K562 (cell line): ENCODE results near the gene NDUFA7. TPM values are rescaled to one million over a fixed set of nuclear protein-coding genes. Genes with fewer than 3 reads are reported as not detected.

Experiments used
- ATAC-seq: fragments of 200-7000 bp; cut with Tn5 transposase; 3 replicates; pipeline ENCODE4 v1.9.1; 2020; ENCODE audit warnings: moderate library complexity
- BruUV-seq: library from RNA; stranded (reverse); fragments of 400-500 nt; replicated peaks from 2 replicates; lab custom pipeline; 2021; lab: Mats Ljungman, UMichigan
- CTCF ChIA-PET: fragments of 300-600 bp; formaldehyde crosslinking; extraction: SDS; loops from one replicate; lab custom pipeline; 2021; ENCODE audit warnings: low intra/inter-chr PET ratio; lab: Yijun Ruan, JAX
- POLR2A ChIA-PET: fragments of 300-600, 350-650 bp; sonication (Branson Sonifier 250); formaldehyde crosslinking; extraction: SDS; loops from one replicate; lab custom pipeline; 2021; ENCODE audit warnings: antibody characterized with exemption, inconsistent platforms; lab: Yijun Ruan, JAX
- DNase-seq, 4 experiments: peaks; one replicate each; pipeline versions ENCODE4 v3.0.0 to v3.0.0-alpha.2; 2011 to 2018; ENCODE audit warnings: low spot score in 3 of 4, mixed read lengths in 3 of 4; ENCODE audit errors: extremely low read depth in 1 of 4
- FAIRE-seq: peaks from 2 replicates; lab custom pipeline; 2011; peaks lifted over from hg19 to GRCh38; lab: Jason Lieb, UNC
- H2AFZ ChIP-seq: 2 replicates; pipeline ENCODE4 v1.6.0; 2011; ENCODE audit warnings: low read depth, low read length, control low read depth, inconsistent platforms
- H3K27ac ChIP-seq: fragments of 200-600 bp; 3 replicates; pipeline ENCODE4 v1.8.0; 2011; ENCODE audit warnings: low read depth, mild to moderate bottlenecking, control low read depth, inconsistent platforms, low read length, moderate library complexity, mixed read lengths; ENCODE audit errors: extremely low read depth
- H3K27me3 ChIP-seq, 2 experiments: fragments of 300-600 bp in 1 of 2; 2 replicates in 1 of 2; 3 replicates in 1 of 2; pipeline versions ENCODE4 v1.6.0 to v1.8.0; 2011; ENCODE audit warnings: inconsistent platforms in 2 of 2, low read length in 2 of 2, mild to moderate bottlenecking in 1 of 2, mixed read lengths in 1 of 2, moderate library complexity in 1 of 2; ENCODE audit not compliant: control insufficient read depth in 2 of 2, insufficient read depth in 2 of 2
- H3K36me3 ChIP-seq: fragments of 300-600 bp; 3 replicates; pipeline ENCODE4 v1.8.0; 2011; ENCODE audit warnings: mild to moderate bottlenecking, low read length, inconsistent platforms; ENCODE audit not compliant: control insufficient read depth, insufficient read depth
- H3K4me1 ChIP-seq, 2 experiments: fragments of 200-600 bp in 1 of 2; replicated peaks in 1 of 2; 2 replicates in 1 of 2; 3 replicates in 1 of 2; pipeline versions ENCODE4 v1.5.1 to v1.8.0; 2011; ENCODE audit warnings: inconsistent platforms in 2 of 2, low read length in 2 of 2, mild to moderate bottlenecking in 1 of 2, mixed read lengths in 1 of 2, moderate library complexity in 1 of 2; ENCODE audit not compliant: control insufficient read depth in 2 of 2, insufficient read depth in 2 of 2
- H3K4me2 ChIP-seq: 2 replicates; pipeline ENCODE4 v1.6.1; 2011; ENCODE audit warnings: low read length, control low read depth, inconsistent platforms, mixed read lengths; ENCODE audit not compliant: insufficient read depth
- H3K4me3 ChIP-seq: fragments of 200-600 bp; sonication (generic), shearing (Covaris generic); 2 replicates; pipeline ENCODE4 v1.5.1; 2016; ENCODE audit warnings: control low read depth, inconsistent platforms
- H3K79me2 ChIP-seq: fragments of 200-600 bp; 3 replicates; pipeline ENCODE4 v1.8.0; 2011; ENCODE audit warnings: low read length, inconsistent platforms; ENCODE audit not compliant: control insufficient read depth, insufficient read depth
- H3K9ac ChIP-seq, 2 experiments: 2 replicates each; pipeline versions ENCODE4 v1.6.0 to v1.6.1; 2011; ENCODE audit warnings: low read depth in 2 of 2, low read length in 2 of 2, control low read depth in 1 of 2, inconsistent platforms in 1 of 2, mild to moderate bottlenecking in 1 of 2, mixed read lengths in 1 of 2; ENCODE audit not compliant: insufficient read depth in 1 of 2
- H3K9me1 ChIP-seq: one replicate; pipeline ENCODE4 v1.6.0; 2011; ENCODE audit warnings: inconsistent platforms, mild to moderate bottlenecking, low read length, moderate library complexity; ENCODE audit not compliant: control insufficient read depth, insufficient read depth
- H3K9me3 ChIP-seq: replicated peaks from 2 replicates; pipeline ENCODE4 v1.5.1; 2011; ENCODE audit warnings: low read depth, low read length, inconsistent platforms; ENCODE audit not compliant: control insufficient read depth, insufficient read depth
- H4K20me1 ChIP-seq: replicated peaks from 2 replicates; pipeline ENCODE4 v1.6.1; 2011; ENCODE audit warnings: low read length, inconsistent platforms, mixed read lengths; ENCODE audit not compliant: control insufficient read depth, insufficient read depth
- ADNP ChIP-seq: fragments of 200-800 bp; sonication (Bioruptor generic); IDR thresholded peaks from 2 replicates; pipeline ENCODE4 v1.6.1; 2016; ENCODE audit warnings: missing genetic modification characterization, missing compliant biosample characterization
- BCOR ChIP-seq: fragments of 450-650 bp; IDR thresholded peaks from 2 replicates; pipeline ENCODE4 v1.6.1; 2016
- EHMT2 ChIP-seq: fragments of 450-650 bp; IDR thresholded peaks from 2 replicates; pipeline ENCODE4 v1.6.1; 2018; ENCODE audit warnings: antibody characterized with exemption
- HDAC2 ChIP-seq: fragments of 450-650 bp; IDR thresholded peaks from 2 replicates; pipeline ENCODE4 v1.6.1; 2016; ENCODE audit warnings: mild to moderate bottlenecking
- HNRNPUL1 ChIP-seq: fragments of 200-400 bp; formaldehyde crosslinking; IDR thresholded peaks from 2 replicates; pipeline ENCODE4 v1.6.1; 2017; ENCODE audit warnings: low read length
- KDM1A ChIP-seq, 2 experiments: fragments of 450-650 bp; IDR thresholded peaks; 2 replicates each; pipeline ENCODE4 v1.6.1; 2016; ENCODE audit warnings: mild to moderate bottlenecking in 2 of 2
- RBM25 ChIP-seq: fragments of 200-400 bp; formaldehyde crosslinking; IDR thresholded peaks from 2 replicates; pipeline ENCODE4 v1.6.1; 2018; ENCODE audit warnings: low read length, low read depth, moderate library complexity; ENCODE audit not compliant: severe bottlenecking
- RCOR1 ChIP-seq, 2 experiments: IDR thresholded peaks; 2 replicates each; pipeline ENCODE4 v1.6.1; 2012; ENCODE audit warnings: low read depth in 2 of 2, low read length in 2 of 2, borderline replicate concordance in 1 of 2, improper control_type of control experiment in 1 of 2
- SMARCA5 ChIP-seq: fragments of 450-650 bp; IDR thresholded peaks from 2 replicates; pipeline ENCODE4 v1.6.1; 2016
- SMARCB1 ChIP-seq: IDR thresholded peaks from 2 replicates; pipeline ENCODE4 v1.6.1; 2011; ENCODE audit warnings: improper control_type of control experiment, low read depth; ENCODE audit not compliant: insufficient read length
- TBL1XR1 ChIP-seq, 2 experiments: IDR thresholded peaks; 2 replicates each; pipeline ENCODE4 v1.6.1; 2012; ENCODE audit warnings: improper control_type of control experiment in 2 of 2, low read length in 2 of 2, mild to moderate bottlenecking in 1 of 2
- ZNF3 ChIP-seq: fragments of 250-450 bp; sonication (Bioruptor Pico); IDR thresholded peaks from 2 replicates; pipeline ENCODE4 v1.5.0; 2021; ENCODE audit warnings: mild to moderate bottlenecking, moderate library complexity
- WGBS: fragments of 100-300 bp; shearing (Covaris generic); methylation state at CpG from one replicate; pipeline ENCODE4 v1.1.6; 2016; ENCODE audit warnings: low coverage, mixed read lengths; ENCODE audit not compliant: insufficient coverage; ENCODE audit errors: missing lambda C conversion rate; 5-methylcytosine and 5-hydroxymethylcytosine counted together
- in situ Hi-C: fragments of 300-500 bp; cut with MboI; formaldehyde crosslinking; loops from 4 replicates; pipeline ENCODE4 v1.15.0; 2018; ENCODE audit warnings: inconsistent platforms, mixed read lengths
- intact Hi-C: fragments of 100-400 bp; cut with micrococcal nuclease; formaldehyde crosslinking; loops from 2 replicates; pipeline ENCODE4 v1.14.2; 2022
- polyA plus RNA-seq, 8 experiments: library from polyadenylated mRNA; depleted of rRNA in 4 of 8; stranded (reverse) in 5 of 8; unstranded in 3 of 8; fragments of >200 nt; fragmentation: Nextera tagmentation in 2 of 8; fragmentation: Illumina TruSeq in 1 of 8; extraction: Ambion mirVana in 2 of 8; extraction: Trizol in 1 of 8; gene quantifications; 2 replicates each; pipeline versions ENCODE4 v1.2.1 to v1.2.3, GENCODE V29; 2011 to 2014; ENCODE audit warnings: inconsistent platforms in 1 of 8, missing spikeins in 1 of 8
- total RNA-seq, 7 experiments: library from RNA; depleted of rRNA in 6 of 7; stranded (reverse); fragments of >200 nt in 6 of 7; fragmentation: Illumina TruSeq in 2 of 7; extraction: Trizol in 2 of 7; gene quantifications; 2 replicates each; pipeline versions ENCODE4 v1.2.1 to v1.2.3, GENCODE V29; 2011 to 2021; ENCODE audit warnings: low replicate concordance in 1 of 7

NDUFA7 gene
- total and polyA plus RNA-seq, 9 of the 15 experiments (the other 6 are each of a cell fraction or from before 2014, with no cell fraction given): 70.8 to 348 (median 142) TPM

DNA sequence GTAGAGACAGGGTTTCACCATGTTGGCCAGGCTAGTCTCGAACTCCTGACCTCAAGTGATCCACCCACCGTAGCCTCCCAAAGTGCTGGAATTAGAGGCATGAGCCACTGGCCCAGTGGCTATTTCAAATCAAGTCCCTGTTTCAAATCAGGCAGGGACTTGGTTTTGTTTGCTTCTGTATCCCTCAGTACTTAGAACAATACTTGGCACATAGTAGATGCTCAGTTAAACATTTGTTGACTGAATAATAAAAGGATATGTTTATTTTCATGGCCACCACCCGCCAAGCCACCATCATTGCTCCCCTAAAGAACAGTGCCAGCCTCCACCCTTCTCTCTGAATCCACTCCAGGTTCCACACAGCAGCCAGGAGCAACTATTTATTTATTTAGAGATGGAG is 4.3 kb upstream of the NDUFA7 start:
- intact Hi-C loops (loop anchor here (10.0 kb wide), 1 partner anchor 61 kb away; no protein-coding TSS in a partner anchor), in situ Hi-C loops (no loop called here)
- Histone ChIP-seq H3K9me3 (no peaks in the 10 kb centered on the region), H3K79me2 (peaks cover 36% of the 10 kb centered on the region), H3K9ac (no peak overlapping the region), H3K4me2 (no peak overlapping the region), H3K36me3 (peaks cover 35% of the 10 kb centered on the region), H3K27ac (no peak overlapping the region), H4K20me1 (peaks cover 26% of the 10 kb centered on the region; the same call in 1 of the 2 replicates), H3K9me1 (no peaks in the 10 kb centered on the region), H3K4me1 (peaks cover 17 to 22% of the 10 kb centered on the region in 2 experiments), H3K27me3 (no peaks in the 10 kb centered on the region), H2AFZ (no peak overlapping the region), H3K4me3 (no peak overlapping the region)
- WGBS: 61% methylated on average over 3 of the region's 3 CpGs
- DNase-seq (no peak), ATAC-seq (no peak), FAIRE-seq (no peak)
- ChIA-PET CTCF (interaction anchor here (0.6 kb wide), 1 partner anchor 26 kb away, joined by 5 read pairs; no protein-coding TSS in a partner anchor), POLR2A (interaction anchor here (0.6 to 0.9 kb wide), 3 partner anchors 19 to 209 kb away, joined by 3 read pairs; no protein-coding TSS in a partner anchor)
- no TSS peak for BruUV-seq
- TF ChIP-seq SMARCB1 (no peak), EHMT2 (no peak), BCOR (peak; percentile 90), HNRNPUL1 (no peak), TBL1XR1 (IDR thresholded peaks at IDR 0.05; ENCODE audit: low read length in 2 of 2) (no peak), SMARCA5 (peak; percentile 81), RCOR1 (IDR thresholded peaks at IDR 0.05; ENCODE audit: borderline replicate concordance in 1 of 2, low read depth in 2 of 2, low read length in 2 of 2) (0 out of 4 replicates have a peak, but pooled peaks of 1 of the 2 experiments have one; percentile 9), HDAC2 (0 out of 2 replicates have a peak, but pooled peaks have one; percentile 19), ZNF3 (peak; percentile 100), KDM1A (IDR thresholded peaks at IDR 0.05) (peak; percentile 35 to 67; a peak in 3 of 4 replicates), RBM25 (peak; percentile 84), ADNP (tag) (0 out of 2 replicates have a peak, but pooled peaks have one; percentile 53)
